Medulla oblongata (tissue), 1 donor: ENCODE results near the gene KCNMA1.
A peak's percentile ranks its signal among the peaks of the same experiment; 100 is the strongest.

ENCODE experiments used
- DNase-seq: peaks from one replicate; pipeline ENCODE4 v3.0.0-alpha.2; 2015; ENCODE audit errors: extremely low spot score

Gene KCNMA1

DNA sequence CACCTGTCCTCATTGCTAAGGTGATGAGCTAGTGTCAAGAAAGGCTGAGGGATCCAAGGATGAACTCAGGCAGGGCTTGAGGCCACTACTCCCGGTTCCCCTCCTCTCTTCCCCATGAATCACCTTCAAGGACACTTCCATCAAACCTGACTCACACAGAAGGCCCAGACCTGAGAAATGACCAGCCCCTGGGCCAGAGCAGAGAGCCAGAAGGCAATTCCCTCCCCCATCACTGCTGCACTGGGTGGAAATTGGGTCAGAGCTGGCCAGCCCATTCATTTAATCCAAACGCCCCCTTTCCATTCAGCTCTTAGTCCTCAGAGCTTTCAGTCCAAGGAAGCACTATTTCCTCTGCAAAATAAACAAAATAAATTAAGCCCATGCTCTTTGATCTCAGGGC is 182.0 kb downstream of the KCNMA1 start:
- no peak for DNase-seq

DNA sequence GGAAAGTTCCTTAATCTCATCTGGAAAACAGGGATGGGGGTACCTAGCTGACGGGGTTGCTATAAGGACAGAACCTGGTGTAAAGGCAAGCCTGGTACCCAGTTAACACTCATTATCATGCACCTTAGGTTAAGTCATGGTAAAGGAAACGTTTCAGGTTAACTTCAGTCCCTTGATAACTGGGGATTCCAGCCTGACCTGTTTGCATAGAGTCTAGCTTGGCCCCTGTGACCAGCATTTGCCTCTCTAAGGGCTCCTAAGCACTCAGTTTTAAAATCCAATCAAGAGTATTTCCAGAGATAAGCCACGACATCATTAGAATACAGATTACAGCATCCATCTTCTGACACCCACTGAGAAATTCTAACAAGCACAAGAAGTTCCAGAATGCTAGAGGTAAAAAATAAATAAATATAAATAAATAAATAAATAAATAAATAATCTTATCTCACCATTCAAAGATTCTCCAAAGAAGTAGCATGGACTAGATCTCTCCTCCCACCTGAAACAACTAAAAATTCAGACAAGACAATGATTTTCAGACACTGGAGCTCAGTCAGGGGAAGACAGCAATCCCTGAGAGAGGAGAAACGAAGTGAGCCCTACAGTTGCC is 184.6 kb downstream of the KCNMA1 start:
- no peak for DNase-seq

GRCh38 chr10:77451886-77452285 is 185.7 kb downstream of the KCNMA1 start:
- DNase-seq: no peak

DNA sequence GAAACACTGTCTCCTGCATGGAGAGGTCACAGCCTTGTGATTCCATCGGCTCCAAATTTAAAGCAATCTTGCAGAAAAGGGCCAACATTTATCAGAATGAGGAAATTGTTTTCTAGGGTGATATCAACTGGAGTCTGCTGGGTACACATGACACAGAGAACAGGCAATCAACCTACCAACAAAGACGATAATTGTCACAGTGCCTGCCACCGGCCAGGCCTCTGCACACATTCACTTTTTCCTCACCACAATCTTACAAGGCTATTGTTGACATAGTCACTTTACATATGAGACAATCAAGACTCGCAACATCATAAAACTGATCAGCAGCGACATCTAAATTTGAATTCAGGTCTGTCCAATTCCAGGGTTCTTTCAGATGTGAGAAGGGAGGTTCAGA is 189.4 kb downstream of the KCNMA1 start:
- DNase-seq: peak; percentile 34

DNA sequence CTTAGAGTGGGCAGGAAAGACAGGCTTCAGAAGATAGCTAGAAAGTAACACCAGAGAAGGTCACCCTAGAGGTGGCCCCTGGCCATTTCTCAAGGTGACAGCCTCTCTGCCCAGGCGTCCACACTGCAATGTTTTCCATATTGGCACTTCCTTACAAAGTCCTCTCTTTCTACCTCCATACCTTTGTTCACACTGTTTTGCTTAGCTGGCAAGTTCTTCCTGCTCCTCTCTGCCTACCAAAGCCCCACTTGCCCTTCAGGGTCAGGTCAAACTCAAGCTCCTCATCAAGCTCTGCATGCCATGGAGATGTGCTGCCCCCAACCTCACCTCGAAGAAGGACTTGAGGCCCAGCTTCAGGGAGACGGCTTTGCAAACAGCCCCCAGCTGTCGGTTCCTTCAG is 190.9 kb downstream of the KCNMA1 start:
- no peak for DNase-seq

GRCh38 chr10:77445547-77445946 is 192.1 kb downstream of the KCNMA1 start:
- DNase-seq: no peak

DNA sequence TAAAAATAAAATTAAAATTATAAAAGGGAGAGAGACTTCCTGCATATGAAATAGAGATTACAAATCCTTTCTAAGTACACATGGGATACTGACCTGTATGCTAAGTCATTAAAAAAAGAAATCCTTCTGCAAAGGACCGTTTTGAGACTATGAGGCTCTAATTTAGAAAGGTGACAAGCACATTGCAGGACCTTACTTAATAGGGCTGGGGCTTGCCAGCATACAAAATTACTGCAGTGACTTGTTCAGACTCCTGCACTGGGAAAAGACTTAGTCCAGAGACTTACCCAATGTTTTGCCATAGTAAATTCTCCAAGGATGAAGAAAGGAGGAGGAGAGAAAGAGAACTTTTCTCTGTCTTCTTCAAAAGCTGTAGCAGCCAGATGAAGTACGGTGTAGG is 193.6 kb downstream of the KCNMA1 start:
- no peak for DNase-seq

DNA sequence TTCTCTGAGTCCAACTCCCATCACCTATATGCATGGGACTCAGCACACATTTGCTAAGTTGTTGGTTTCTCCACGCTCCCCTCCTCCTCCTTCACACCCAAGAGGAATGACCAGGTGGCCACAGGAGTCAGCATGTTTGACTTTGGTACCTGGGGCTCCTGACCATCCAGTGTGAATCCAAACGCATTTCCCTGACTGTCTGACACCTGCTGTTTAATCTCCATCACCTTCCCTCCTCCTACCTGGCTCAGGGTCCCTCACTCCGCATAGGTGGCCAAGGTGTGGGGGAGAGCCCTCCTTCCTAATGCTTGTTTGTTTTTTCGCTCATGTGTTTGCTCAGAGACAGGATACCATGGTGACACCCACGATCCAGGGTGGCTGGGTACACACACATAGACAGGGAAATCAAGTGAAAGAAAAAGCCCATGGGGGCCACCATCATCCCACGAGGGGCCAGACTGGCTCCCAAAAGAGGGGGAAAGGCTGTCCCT is 194.9 kb downstream of the KCNMA1 start:
- no peak for DNase-seq

DNA sequence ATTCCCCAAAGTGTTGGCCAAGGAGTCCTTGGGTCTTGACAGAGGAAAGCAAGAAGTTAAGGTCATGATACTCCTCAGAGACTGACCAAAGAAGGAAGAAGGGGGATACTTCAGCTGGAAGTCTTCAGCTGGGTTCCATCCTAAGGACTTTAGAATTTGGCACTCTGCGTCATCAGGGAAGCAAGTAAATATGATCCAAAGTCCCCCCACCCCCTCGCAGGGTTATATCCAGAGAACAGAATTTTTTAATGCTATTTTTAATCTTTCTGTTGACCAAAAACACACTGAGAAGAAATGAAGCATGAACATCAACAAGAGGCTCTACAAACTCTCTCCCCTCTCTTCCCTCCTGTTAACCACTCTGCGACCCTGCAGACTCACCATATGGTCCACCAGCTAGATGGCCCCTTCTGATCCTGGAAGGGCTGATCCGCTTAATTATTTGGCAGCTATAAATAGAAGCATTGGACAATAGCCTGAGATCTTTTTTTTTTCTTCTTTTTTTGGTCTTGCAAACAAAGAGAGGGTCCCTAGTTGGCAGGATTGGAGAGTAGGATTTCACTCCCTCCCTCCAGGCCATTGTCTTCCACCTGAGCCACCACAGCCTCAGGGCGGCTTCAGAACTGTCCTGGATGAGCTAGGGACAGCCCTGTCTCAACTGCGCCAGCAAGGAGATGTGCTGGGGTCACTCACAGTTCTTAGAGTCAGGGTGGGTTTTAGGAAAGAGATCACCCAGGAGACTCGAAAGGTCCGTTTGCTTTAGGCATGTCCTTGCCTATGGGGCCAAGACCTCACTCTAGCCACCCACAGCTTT is 196.0 kb downstream of the KCNMA1 start:
- DNase-seq: no peak

GRCh38 chr10:77436257-77436975 is 201.2 kb downstream of the KCNMA1 start:
- DNase-seq: no peak

- no peak for DNase-seq
These were observed 204.1 kb downstream of the KCNMA1 start for GRCh38 chr10:77433546-77433945.

DNA sequence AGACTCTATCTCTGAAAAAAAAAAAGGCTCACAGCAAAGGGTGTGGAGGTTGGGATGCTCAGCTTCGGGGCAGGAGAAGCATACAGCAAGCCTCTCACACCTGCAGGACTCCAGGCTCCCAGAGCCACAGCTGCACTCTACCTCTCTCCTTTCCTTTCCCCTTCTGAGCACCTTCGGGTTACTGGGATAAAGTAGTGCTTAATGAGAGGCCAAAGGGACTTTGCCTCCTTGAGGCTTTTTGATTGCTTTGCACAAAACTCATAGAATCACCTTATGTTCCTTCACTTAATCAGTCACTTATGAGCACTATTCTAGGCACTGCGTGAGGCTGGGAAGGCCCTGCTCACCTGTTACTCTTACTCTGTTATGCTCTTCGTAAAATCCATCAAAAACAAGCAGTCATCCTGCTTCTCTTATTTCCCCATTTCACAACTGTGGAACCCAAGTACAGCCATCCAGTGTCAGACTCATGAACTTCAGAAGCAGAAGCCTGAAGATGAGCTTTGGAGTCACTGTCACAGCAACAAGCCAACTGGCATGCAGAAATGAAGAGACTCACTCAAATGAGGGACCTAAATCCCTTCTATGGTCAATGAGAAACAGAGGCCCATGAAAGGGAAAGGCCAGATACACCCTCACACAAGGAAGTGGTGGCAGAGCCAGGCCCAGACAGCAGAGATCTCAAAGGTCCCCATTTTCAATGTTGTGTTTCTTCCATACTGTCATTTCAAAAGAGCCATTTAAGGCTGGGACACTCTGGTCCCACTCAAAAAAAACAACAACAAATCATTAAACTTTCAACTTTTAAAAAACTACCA is 205.4 kb downstream of the KCNMA1 start:
- DNase-seq: no peak

- DNase-seq: no peak
These were observed 206.4 kb downstream of the KCNMA1 start for GRCh38 chr10:77431209-77431611.

GRCh38 chr10:77430530-77430929 is 207.1 kb downstream of the KCNMA1 start:
- no peak for DNase-seq

GRCh38 chr10:77428691-77429395 is 208.8 kb downstream of the KCNMA1 start:
- peak; percentile 51 for DNase-seq

- DNase-seq: no peak
These were observed 213.4 kb downstream of the KCNMA1 start for GRCh38 chr10:77424257-77424656.

DNA sequence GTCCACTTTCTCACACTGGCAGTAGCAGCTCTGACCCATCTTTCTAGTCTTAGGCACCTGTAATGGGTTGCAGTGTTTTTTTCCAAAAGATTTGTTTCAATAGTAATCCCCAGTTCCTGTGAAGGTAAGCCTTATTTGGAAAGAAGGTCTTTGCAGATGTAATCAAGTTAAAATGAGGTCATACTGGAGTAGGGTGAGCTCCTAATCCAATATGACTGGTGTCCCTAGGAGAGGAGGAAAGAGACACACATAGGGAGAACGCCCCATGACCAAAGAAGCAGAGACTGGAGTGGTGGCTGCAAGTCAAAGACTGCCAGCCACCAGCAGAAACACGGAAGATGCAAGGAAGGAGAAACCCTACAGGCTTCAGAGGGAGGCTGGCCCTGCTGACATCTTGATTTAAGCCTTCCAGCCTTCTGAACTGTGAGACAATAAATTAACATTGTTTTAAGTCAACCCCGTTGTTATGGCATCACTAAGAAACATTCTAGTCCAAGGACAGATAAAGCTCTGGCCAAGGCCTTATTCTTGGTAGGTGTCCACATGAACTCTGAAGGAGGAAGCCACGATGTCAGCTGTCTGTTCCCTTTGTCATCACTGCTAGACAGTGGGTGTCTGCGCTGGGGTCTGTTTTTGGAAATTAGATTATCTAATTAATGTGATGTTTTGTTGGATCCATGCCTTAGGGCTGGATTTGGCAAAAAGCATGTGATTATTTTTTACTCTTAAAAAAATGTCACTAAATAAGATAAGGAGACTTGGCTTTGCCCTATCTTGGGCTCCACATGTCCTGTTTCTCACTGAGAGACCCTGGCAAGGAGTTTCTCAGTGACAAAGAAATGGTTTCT is 214.9 kb downstream of the KCNMA1 start:
- no peak for DNase-seq

GRCh38 chr10:77421591-77421990 is 216.0 kb downstream of the KCNMA1 start:
- DNase-seq: no peak

GRCh38 chr10:77420947-77421523 is 216.6 kb downstream of the KCNMA1 start:
- DNase-seq: no peak

- no peak for DNase-seq
These were observed 217.6 kb downstream of the KCNMA1 start for GRCh38 chr10:77419979-77420378.
